ENCODE data around the gene MTLN. TPM values are rescaled to one million over a fixed set of nuclear protein-coding genes. Genes with fewer than 3 reads are reported as not detected.

Gene MTLN
- total and polyA plus RNA-seq, 2 of the 13 experiments (the other 11 are each of a cell fraction or from before 2014, with no cell fraction given): 37.1 to 50.4 TPM

- peak; percentile 50; the same call in 1 of the 2 replicates for TF ChIP-seq ZNF746 (CRISPR knock-in tag; IDR thresholded peaks at IDR 0.05)
- TF ChIP-seq ZNF589 (CRISPR knock-in tag; conservative IDR thresholded peaks at IDR 0.05): no peak
- TF ChIP-seq TBP (CRISPR knock-in tag; IDR thresholded peaks at IDR 0.05): no peak
- peak; percentile 71 for TF ChIP-seq FOXA3 (CRISPR knock-in tag; IDR thresholded peaks at IDR 0.05)
- TF ChIP-seq ZNF256 (CRISPR knock-in tag; conservative IDR thresholded peaks at IDR 0.05): no peak; the same call in 1 of the 2 replicates
- TF ChIP-seq KAT7 (CRISPR knock-in tag; IDR thresholded peaks at IDR 0.05; ENCODE audit: borderline replicate concordance): peak; percentile 89; the same call in 1 of the 2 replicates
- TF ChIP-seq ZNF12 (CRISPR knock-in tag; IDR thresholded peaks at IDR 0.05): 0 out of 2 replicates have a peak, but pooled peaks have one; percentile 27
- TF ChIP-seq ZNF652 (CRISPR knock-in tag; IDR thresholded peaks at IDR 0.05; ENCODE audit: borderline replicate concordance, low read depth): no peak
- TF ChIP-seq ZNF17 (CRISPR knock-in tag; IDR thresholded peaks at IDR 0.05): no peak
- no peak for TF ChIP-seq JUN (CRISPR knock-in tag; IDR thresholded peaks at IDR 0.05)
- no peak for TF ChIP-seq PCBP2 (optimal IDR thresholded peaks at IDR 0.05; ENCODE audit: low read depth, low read length, poor library complexity, severe bottlenecking)
- no peak for TF ChIP-seq KDM6A (CRISPR knock-in tag; IDR thresholded peaks at IDR 0.05; ENCODE audit: low read depth)
- peak; percentile 84 for TF ChIP-seq ZGPAT (CRISPR knock-in tag; IDR thresholded peaks at IDR 0.05)
- TF ChIP-seq KMT2B (CRISPR knock-in tag; IDR thresholded peaks at IDR 0.05): peak; percentile 97
- no peak for TF ChIP-seq CCAR2 (optimal IDR thresholded peaks at IDR 0.05; ENCODE audit: low read depth, low read length)
- no peak for TF ChIP-seq STAT6 (CRISPR knock-in tag; IDR thresholded peaks at IDR 0.05; ENCODE audit: borderline replicate concordance)
- no peak for TF ChIP-seq RORA (CRISPR knock-in tag; IDR thresholded peaks at IDR 0.05)
- no peak for TF ChIP-seq ZNF230 (CRISPR knock-in tag; IDR thresholded peaks at IDR 0.05)
- TF ChIP-seq ZNF160 (CRISPR knock-in tag; IDR thresholded peaks at IDR 0.05): peak; percentile 59; the same call in 1 of the 2 replicates
- TF ChIP-seq USF2 (IDR thresholded peaks at IDR 0.05; ENCODE audit: low read depth, low read length): 0 out of 2 replicates have a peak, but pooled peaks have one; percentile 2
- no peak; the same call in 1 of the 2 replicates for TF ChIP-seq USF2 (CRISPR knock-in tag; IDR thresholded peaks at IDR 0.05; ENCODE audit: borderline replicate concordance)
- TF ChIP-seq ZNF350 (CRISPR knock-in tag; IDR thresholded peaks at IDR 0.05; ENCODE audit: borderline replicate concordance, low read depth): peak; percentile 80
- TF ChIP-seq SRSF4 (IDR thresholded peaks at IDR 0.05; ENCODE audit: low read depth, low read length, poor library complexity, severe bottlenecking): no peak
- no peak for TF ChIP-seq POLR2AphosphoS2 (IDR thresholded peaks at IDR 0.05; ENCODE audit: low read depth, low read length)
These were observed 7.7 kb downstream of the MTLN start, which contains the start of gene NPHP1 (continued) for GRCh38 chr2:110204408-110205385.

Measured in HepG2 (cell line).